ENCODE data around the gene ABCD2. TPM values are rescaled to one million over a fixed set of nuclear protein-coding genes. Genes with fewer than 3 reads are reported as not detected.
"Not testable (repeated sequence)": the region's sequence is repeated elsewhere in the genome, so short reads cannot be mapped to it uniquely, and the experiment has no call there.

ABCD2 gene
- total RNA-seq, 1 donor from 2014 or later, result 0.47 TPM

DNA sequence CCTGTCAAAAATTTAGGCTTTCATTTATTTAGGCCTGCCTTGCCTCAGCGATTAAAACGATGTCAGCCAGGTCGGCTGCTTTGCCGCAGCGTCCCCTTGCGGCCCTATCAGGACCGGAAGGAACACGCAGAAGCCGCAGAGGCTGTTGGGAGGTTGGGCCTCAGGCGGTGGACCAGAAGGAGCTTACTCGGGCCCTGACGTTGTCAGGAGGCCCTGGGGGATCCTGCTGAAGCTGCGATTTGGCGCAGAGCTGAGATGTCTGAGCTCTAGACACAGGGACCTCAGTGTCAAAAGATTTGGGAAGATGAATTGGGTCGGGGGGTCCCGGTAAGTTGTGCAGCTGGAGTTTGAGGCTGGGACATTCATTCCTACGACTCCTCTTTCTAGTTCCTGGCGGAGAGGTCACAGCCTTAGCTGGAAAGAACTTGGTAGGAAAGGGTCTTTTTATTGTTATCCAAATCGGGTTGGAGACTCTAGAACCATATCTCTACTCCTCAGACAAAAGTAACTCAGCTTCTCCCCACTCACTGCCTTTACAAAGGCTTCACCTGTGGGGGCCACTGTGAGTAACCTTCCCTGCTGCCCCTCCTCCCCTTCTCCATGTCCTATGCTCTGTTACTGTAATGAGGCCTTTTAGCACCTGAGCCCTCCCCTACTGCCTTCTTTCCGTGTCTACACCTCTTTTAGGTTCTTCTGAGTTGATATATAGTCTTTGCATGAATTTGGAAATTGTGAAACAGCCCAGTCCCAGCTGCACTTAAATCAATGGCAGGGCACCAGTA lies 6.6 kb upstream of the ABCD2 start:
- Histone ChIP-seq H3K27ac (no peak overlapping the region), H3K4me1 (no peaks in the 10 kb centered on the region), H3K36me3 (no peaks in the 10 kb centered on the region), H3K27me3 (ENCODE audit: low read depth) (no peaks in the 10 kb centered on the region), H3K4me3 (no peak overlapping the region), H3K9me3 (no peaks in the 10 kb centered on the region)
- ATAC-seq (no peak), DNase-seq (no peak)
- intact Hi-C loops (cut with DNase I), result no loop called here
- TF ChIP-seq, protein P1, sequence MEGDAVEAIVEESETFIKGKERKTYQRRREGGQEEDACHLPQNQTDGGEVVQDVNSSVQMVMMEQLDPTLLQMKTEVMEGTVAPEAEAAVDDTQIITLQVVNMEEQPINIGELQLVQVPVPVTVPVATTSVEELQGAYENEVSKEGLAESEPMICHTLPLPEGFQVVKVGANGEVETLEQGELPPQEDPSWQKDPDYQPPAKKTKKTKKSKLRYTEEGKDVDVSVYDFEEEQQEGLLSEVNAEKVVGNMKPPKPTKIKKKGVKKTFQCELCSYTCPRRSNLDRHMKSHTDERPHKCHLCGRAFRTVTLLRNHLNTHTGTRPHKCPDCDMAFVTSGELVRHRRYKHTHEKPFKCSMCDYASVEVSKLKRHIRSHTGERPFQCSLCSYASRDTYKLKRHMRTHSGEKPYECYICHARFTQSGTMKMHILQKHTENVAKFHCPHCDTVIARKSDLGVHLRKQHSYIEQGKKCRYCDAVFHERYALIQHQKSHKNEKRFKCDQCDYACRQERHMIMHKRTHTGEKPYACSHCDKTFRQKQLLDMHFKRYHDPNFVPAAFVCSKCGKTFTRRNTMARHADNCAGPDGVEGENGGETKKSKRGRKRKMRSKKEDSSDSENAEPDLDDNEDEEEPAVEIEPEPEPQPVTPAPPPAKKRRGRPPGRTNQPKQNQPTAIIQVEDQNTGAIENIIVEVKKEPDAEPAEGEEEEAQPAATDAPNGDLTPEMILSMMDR (IDR thresholded peaks at IDR 0.05), result no peak

DNA sequence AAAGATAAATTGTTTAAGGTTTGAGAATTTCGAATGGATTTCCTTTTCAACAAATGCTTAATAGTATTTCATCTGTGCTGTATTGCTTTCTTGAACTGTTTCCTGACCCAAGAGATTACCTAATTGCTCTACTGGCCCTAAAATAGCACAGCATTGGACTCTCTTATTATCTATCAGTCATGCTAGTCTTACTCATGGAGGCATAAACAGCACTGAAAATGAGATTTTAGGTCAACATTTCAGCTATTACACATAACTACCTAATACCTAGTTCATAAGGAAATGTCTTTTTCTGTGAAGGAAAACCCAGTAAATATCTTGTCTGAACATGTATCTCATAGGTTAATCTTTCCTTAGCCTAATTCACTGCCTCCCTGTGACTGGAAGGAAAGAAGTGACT lies 4.3 kb upstream of the ABCD2 start:
- H3K9me3 ChIP-seq, result no peaks in the 10 kb centered on the region
- H3K4me3 ChIP-seq, result no peak overlapping the region
- H3K27ac ChIP-seq, result no peak overlapping the region
- no peaks in the 10 kb centered on the region for H3K36me3 ChIP-seq
- no peaks in the 10 kb centered on the region for H3K27me3 ChIP-seq (ENCODE audit: low read depth)
- DNase-seq, result no peak
- intact Hi-C loops (cut with DNase I), result no loop called here
- no peak for ATAC-seq
- H3K4me1 ChIP-seq, result peaks cover 6% of the 10 kb centered on the region
- TF ChIP-seq, protein P1 (IDR thresholded peaks at IDR 0.05), result no peak

DNA sequence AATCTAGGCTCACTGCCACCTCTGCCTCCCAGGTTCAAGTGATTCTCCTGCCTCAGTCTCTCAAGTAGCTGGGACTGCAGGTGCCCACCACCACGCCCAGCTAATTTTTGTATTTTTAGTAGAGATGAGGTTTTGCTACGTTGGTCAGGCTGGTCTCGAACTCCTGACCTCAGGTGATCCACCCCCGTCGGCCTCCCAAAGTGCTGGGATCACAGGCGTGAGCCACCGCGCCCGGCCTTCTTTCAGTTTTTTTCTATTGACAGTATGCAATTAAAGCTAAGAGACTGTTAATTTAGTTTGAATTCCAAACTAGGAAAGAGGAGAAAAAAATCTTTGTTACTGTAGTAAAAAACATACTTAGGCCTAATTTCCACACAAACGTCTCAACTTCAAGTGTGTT lies 3.6 kb upstream of the ABCD2 start:
- DNase-seq; H3K9me3 ChIP-seq; H3K27ac ChIP-seq; intact Hi-C loops (cut with DNase I); H3K4me3 ChIP-seq; H3K36me3 ChIP-seq; H3K4me1 ChIP-seq; ATAC-seq; H3K27me3 ChIP-seq (ENCODE audit: low read depth): not testable (repeated sequence)

DNA sequence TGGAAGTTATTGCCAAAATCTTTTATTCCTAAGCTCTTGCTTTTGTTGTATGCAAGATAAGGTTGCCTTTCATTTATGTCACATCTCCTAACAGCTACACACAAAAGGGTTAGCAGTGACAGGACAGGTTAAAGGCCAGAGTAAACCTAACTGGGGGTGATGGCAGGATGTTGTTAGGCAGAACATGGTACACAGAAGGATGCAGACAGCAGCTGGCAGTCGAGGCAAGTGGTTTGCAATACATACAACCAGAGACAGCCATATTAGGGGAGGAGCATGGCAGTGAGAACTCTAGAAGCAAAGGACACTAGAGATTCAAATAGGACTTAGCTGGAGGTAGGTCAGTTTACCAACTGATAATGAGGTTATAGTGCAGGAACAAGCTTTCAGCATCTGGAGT lies 2.7 kb upstream of the ABCD2 start:
- H3K36me3 ChIP-seq, result no peaks in the 10 kb centered on the region
- TF ChIP-seq, protein P1 (IDR thresholded peaks at IDR 0.05), result no peak
- intact Hi-C loops (cut with DNase I), result no loop called here
- ATAC-seq (no peak), DNase-seq (no peak)
- no peaks in the 10 kb centered on the region for H3K27me3 ChIP-seq (ENCODE audit: low read depth)
- peaks cover 6% of the 10 kb centered on the region for H3K4me1 ChIP-seq
- no peaks in the 10 kb centered on the region for H3K9me3 ChIP-seq
- H3K27ac ChIP-seq, result no peak overlapping the region
- H3K4me3 ChIP-seq, result no peak overlapping the region

DNA sequence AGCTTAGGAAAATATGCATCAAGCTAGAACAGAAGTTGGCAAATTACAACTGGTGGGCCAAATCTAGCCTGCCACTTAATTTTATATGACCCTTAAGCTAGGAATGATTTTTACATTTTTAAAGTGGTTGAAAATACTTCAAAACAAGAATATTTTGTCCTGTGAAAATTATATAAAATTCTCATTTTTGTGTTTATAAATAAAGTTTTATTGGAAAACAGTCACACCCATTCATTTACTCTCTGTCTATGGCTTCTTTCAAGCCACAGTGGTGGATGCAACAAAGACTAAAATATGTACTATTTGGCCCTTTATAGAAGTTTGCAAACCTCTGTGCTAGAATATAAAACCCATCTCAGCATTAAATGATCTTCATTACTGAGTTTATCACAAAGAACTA lies 2.1 kb upstream of the ABCD2 start:
- intact Hi-C loops (cut with DNase I), result no loop called here
- Histone ChIP-seq H3K4me1 (peaks cover 6% of the 10 kb centered on the region), H3K4me3 (no peak overlapping the region), H3K27ac (no peak overlapping the region), H3K36me3 (no peaks in the 10 kb centered on the region), H3K9me3 (no peaks in the 10 kb centered on the region), H3K27me3 (ENCODE audit: low read depth) (no peaks in the 10 kb centered on the region)
- no peak for DNase-seq
- ATAC-seq, result no peak
- TF ChIP-seq, protein P1 (IDR thresholded peaks at IDR 0.05), result no peak

Measured in lower lobe of right lung (tissue), 2 donors.